K562 (cell line): ENCODE results near the gene SORCS2. TPM values are rescaled to one million over a fixed set of nuclear protein-coding genes. Genes with fewer than 3 reads are reported as not detected.

Source experiments
- ELF1 ChIP-seq: fragments of 200-800 bp; sonication (Bioruptor generic); IDR thresholded peaks from 2 replicates; pipeline ENCODE4 v1.6.1; 2016; ENCODE audit warnings: missing genetic modification characterization, missing compliant biosample characterization
- HDAC8 ChIP-seq: fragments of 450-650 bp; IDR thresholded peaks from 2 replicates; pipeline ENCODE4 v1.6.1; 2016; ENCODE audit warnings: mild to moderate bottlenecking, missing genetic modification characterization, moderate library complexity, missing compliant biosample characterization
- HNRNPH1 ChIP-seq: fragments of 200-400 bp; formaldehyde crosslinking; optimal IDR thresholded peaks from 2 replicates; pipeline ENCODE3; 2017; ENCODE audit warnings: low read depth, mild to moderate bottlenecking, low read length, moderate library complexity
- JUN ChIP-seq, 2 experiments: sonication (generic) in 1 of 2; formaldehyde crosslinking in 1 of 2; IDR thresholded peaks; 2 replicates each; pipeline versions ENCODE4 v1.6.1 to v1.8.0; 2012 to 2022; ENCODE audit warnings: borderline replicate concordance in 2 of 2, mild to moderate bottlenecking in 2 of 2, improper control_type of control experiment in 1 of 2, low read depth in 1 of 2, low read length in 1 of 2, missing genetic modification reagents in 1 of 2
- KLF10 ChIP-seq: fragments of 250-450 bp; sonication (Bioruptor Pico); IDR thresholded peaks from 2 replicates; pipeline ENCODE4 v1.6.1; 2021; ENCODE audit warnings: matching md5 sums
- LCOR ChIP-seq: sonication (generic); formaldehyde crosslinking; IDR thresholded peaks from 2 replicates; pipeline ENCODE4 v1.8.0; 2022; ENCODE audit warnings: mild to moderate bottlenecking, missing genetic modification reagents
- MEF2A ChIP-seq: IDR thresholded peaks from 2 replicates; pipeline ENCODE4 v1.6.1; 2011; ENCODE audit warnings: low read depth, mild to moderate bottlenecking, low read length, moderate library complexity; ENCODE audit not compliant: control insufficient read depth
- TEAD4 ChIP-seq, 2 experiments: sonication (generic) in 1 of 2; formaldehyde crosslinking in 1 of 2; IDR thresholded peaks; 2 replicates each; pipeline versions ENCODE4 v1.6.1 to v1.8.0; 2012 to 2022; ENCODE audit warnings: borderline replicate concordance in 1 of 2, inconsistent platforms in 1 of 2, low read length in 1 of 2, mild to moderate bottlenecking in 1 of 2, missing genetic modification reagents in 1 of 2
- TFAM ChIP-seq: fragments of 250-450 bp; sonication (Bioruptor Pico); conservative IDR thresholded peaks from 2 replicates; pipeline ENCODE4 v1.5.0; 2021; ENCODE audit warnings: mild to moderate bottlenecking, moderate library complexity
- YY1 ChIP-seq, 3 experiments: IDR thresholded peaks; 2 replicates each; pipeline ENCODE4 v1.6.1; 2011; ENCODE audit warnings: low read length in 2 of 3, mild to moderate bottlenecking in 2 of 3, moderate library complexity in 2 of 3, borderline replicate concordance in 1 of 3, control low read depth in 1 of 3, low read depth in 1 of 3; ENCODE audit not compliant: insufficient read depth in 3 of 3, insufficient replicate concordance in 2 of 3, control insufficient read depth in 1 of 3, insufficient read length in 1 of 3; ENCODE audit errors: extremely low read depth in 1 of 3
- ZKSCAN3 ChIP-seq: fragments of 250-450 bp; sonication (Bioruptor Pico); IDR thresholded peaks from 2 replicates; pipeline ENCODE4 v1.4.0; 2020
- ZKSCAN8 ChIP-seq: fragments of 200-800 bp; sonication (Bioruptor generic); IDR thresholded peaks from 2 replicates; pipeline ENCODE4 v1.6.1; 2016; ENCODE audit warnings: missing genetic modification characterization, missing compliant biosample characterization
- ZNF408 ChIP-seq: fragments of 250-450 bp; sonication (Bioruptor Pico); IDR thresholded peaks from 2 replicates; pipeline ENCODE4 v1.4.0; 2020; ENCODE audit warnings: low read depth, mild to moderate bottlenecking, moderate library complexity
- ZNF76 ChIP-seq: fragments of 250-450 bp; sonication (Bioruptor Pico); IDR thresholded peaks from 2 replicates; pipeline ENCODE4 v1.4.0; 2020; ENCODE audit warnings: mild to moderate bottlenecking, moderate library complexity, borderline replicate concordance
- polyA plus RNA-seq, 8 experiments: library from polyadenylated mRNA; depleted of rRNA in 4 of 8; stranded (reverse) in 5 of 8; unstranded in 3 of 8; fragments of >200 nt; fragmentation: Nextera tagmentation in 2 of 8; fragmentation: Illumina TruSeq in 1 of 8; extraction: Ambion mirVana in 2 of 8; extraction: Trizol in 1 of 8; gene quantifications; 2 replicates each; pipeline versions ENCODE4 v1.2.1 to v1.2.3, GENCODE V29; 2011 to 2014; ENCODE audit warnings: inconsistent platforms in 1 of 8, missing spikeins in 1 of 8
- total RNA-seq, 7 experiments: library from RNA; depleted of rRNA in 6 of 7; stranded (reverse); fragments of >200 nt in 6 of 7; fragmentation: Illumina TruSeq in 2 of 7; extraction: Trizol in 2 of 7; gene quantifications; 2 replicates each; pipeline versions ENCODE4 v1.2.1 to v1.2.3, GENCODE V29; 2011 to 2021; ENCODE audit warnings: low replicate concordance in 1 of 7
- TF ChIP-seq, protein P1 (sequence below): fragments of 450-650 bp; conservative IDR thresholded peaks from 2 replicates; pipeline ENCODE4 v1.6.1; 2016; ENCODE audit warnings: missing genetic modification characterization, low read depth, mild to moderate bottlenecking, missing compliant biosample characterization, moderate library complexity

SORCS2 gene
- total and polyA plus RNA-seq, 9 of the 15 experiments (the other 6 are each of a cell fraction or from before 2014, with no cell fraction given): not detected

DNA sequence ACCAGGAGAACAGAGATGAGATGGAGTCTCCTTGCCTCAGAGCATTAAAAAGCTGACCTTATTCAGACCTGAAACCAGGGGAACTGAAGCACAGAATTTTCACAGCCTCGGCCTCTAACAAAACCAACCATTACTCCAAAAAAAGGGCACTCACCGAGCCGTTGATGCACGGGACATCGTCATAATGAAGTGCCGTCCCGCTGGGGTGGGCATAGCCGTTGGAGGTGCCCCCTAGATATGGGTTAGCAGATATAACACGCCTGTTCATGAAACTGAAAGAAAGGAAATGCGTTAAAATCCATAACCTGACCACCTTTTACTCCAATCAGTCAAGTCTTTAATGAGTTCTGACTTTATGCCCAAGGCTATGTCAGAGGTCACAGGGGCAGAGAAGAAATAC, 593.7 kb downstream of the SORCS2 start (continued):
- TF ChIP-seq JUN (IDR thresholded peaks at IDR 0.05; ENCODE audit: borderline replicate concordance, low read depth, low read length) (no peak), JUN (CRISPR knock-in tag; IDR thresholded peaks at IDR 0.05; ENCODE audit: borderline replicate concordance) (no peak), ZNF76 (CRISPR knock-in tag) (no peak), KLF10 (no peak), HNRNPH1 (no peak), TFAM (no peak), ZNF408 (CRISPR knock-in tag) (no peak), YY1 (IDR thresholded peaks at IDR 0.05; ENCODE audit: borderline replicate concordance in 1 of 3, control insufficient read depth in 1 of 3, extremely low read depth in 1 of 3, insufficient read depth in 3 of 3, insufficient read length in 1 of 3, insufficient replicate concordance in 2 of 3, low read depth in 1 of 3, low read length in 2 of 3) (no peak), ZKSCAN3 (CRISPR knock-in tag) (no peak), LCOR (no peak), ELF1 (no peak), ZKSCAN8 (CRISPR knock-in tag) (no peak), TEAD4 (IDR thresholded peaks at IDR 0.05; ENCODE audit: low read length) (no peak), TEAD4 (CRISPR knock-in tag; IDR thresholded peaks at IDR 0.05; ENCODE audit: borderline replicate concordance) (no peak), HDAC8 (tag) (no peak), MEF2A (no peak)
- TF ChIP-seq, protein P1, sequence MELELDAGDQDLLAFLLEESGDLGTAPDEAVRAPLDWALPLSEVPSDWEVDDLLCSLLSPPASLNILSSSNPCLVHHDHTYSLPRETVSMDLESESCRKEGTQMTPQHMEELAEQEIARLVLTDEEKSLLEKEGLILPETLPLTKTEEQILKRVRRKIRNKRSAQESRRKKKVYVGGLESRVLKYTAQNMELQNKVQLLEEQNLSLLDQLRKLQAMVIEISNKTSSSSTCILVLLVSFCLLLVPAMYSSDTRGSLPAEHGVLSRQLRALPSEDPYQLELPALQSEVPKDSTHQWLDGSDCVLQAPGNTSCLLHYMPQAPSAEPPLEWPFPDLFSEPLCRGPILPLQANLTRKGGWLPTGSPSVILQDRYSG (tag): no peak
